T-helper 1 cell treated with Interleukin-12 subunit alpha and Interleukin-12 subunit beta and Interleukin-4 antibody, amounts not matched to agents 30 μg/mL and 1 μg/mL, for 36 hours (primary cell): ENCODE data around the gene GAPDHS.

ENCODE experiments used
- H3K27ac Mint-ChIP-seq: one replicate; pipeline ENCODE4 v1.8.0; 2021; ENCODE audit warnings: mild to moderate bottlenecking, mixed read lengths
- H3K27me3 Mint-ChIP-seq: one replicate; pipeline ENCODE4 v1.8.0; 2021; ENCODE audit warnings: low read depth, mixed read lengths
- H3K36me3 Mint-ChIP-seq: one replicate; pipeline ENCODE4 v1.8.0; 2021; ENCODE audit warnings: low read depth, mixed read lengths
- H3K4me1 Mint-ChIP-seq: one replicate; pipeline ENCODE4 v1.8.0; 2021; ENCODE audit warnings: low read depth, mixed read lengths
- H3K4me3 Mint-ChIP-seq: one replicate; pipeline ENCODE4 v1.8.0; 2021; ENCODE audit warnings: mild to moderate bottlenecking, moderate library complexity, mixed read lengths
- H3K9me3 Mint-ChIP-seq: one replicate; pipeline ENCODE4 v1.8.0; 2021; ENCODE audit warnings: mixed read lengths

Gene GAPDHS

DNA sequence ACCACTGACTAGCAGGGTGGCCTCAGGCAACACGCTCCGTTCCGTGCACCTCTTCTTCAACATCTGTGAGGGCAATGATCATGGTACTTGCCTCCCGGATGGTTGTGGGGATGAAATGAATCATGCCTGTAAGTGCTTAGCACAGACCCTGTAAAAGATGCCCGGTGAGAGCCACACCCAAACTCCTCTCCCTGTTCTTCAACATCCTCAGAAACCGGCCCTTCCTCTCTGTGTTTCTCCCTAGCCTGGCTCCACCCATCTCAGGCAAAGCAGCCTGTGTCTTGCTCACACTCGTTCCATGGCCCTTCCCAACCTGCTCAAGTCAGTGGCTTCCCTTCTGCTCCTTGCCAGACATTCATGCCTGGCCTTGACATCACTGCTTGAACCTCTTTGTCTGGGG, 14.0 kb upstream of the GAPDHS start:
- Mint-ChIP-seq H3K4me1 (no peaks in the 10 kb centered on the region), H3K36me3 (no peaks in the 10 kb centered on the region), H3K9me3 (no peaks in the 10 kb centered on the region), H3K27me3 (peaks cover 10% of the 10 kb centered on the region), H3K4me3 (no peak overlapping the region), H3K27ac (no peak overlapping the region)

- Mint-ChIP-seq H3K36me3 (no peaks in the 10 kb centered on the region), H3K27ac (no peak overlapping the region), H3K4me3 (no peak overlapping the region), H3K27me3 (peaks cover 6% of the 10 kb centered on the region), H3K4me1 (no peaks in the 10 kb centered on the region), H3K9me3 (no peaks in the 10 kb centered on the region)
These were observed 12.0 kb upstream of the GAPDHS start for GRCh38 chr19:35521124-35521743.

DNA sequence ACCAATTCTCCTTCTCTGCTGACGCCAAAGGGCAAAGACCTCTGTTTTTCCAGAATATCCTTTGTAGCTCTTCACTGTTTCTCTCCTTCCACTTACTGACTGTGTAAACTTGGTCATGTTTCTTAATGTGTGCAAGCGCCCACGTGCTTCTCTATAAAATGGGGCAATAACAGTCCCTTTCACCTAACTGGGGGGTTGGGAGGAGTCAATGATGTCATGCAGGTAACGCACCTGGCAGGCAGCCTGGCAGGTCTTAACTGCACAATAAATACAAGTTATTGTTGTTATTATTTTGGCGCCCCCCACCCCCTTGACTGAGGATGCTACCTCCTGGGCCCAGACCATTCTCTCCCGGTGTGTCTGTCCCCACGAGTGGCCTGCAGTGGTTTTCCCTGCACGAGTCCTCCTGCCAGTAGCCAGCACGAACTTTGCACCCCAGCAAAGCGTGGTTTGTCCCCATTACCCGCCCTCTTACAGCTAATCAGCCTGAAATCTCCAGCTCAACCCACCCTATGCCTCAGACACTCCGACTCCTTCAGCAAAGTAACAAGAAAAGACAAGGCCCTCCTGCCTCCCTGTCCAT, 10.4 kb upstream of the GAPDHS start:
- Mint-ChIP-seq H3K9me3 (no peaks in the 10 kb centered on the region), H3K36me3 (no peaks in the 10 kb centered on the region), H3K27ac (no peak overlapping the region), H3K4me1 (no peaks in the 10 kb centered on the region), H3K4me3 (no peak overlapping the region), H3K27me3 (peaks cover 2% of the 10 kb centered on the region)

GRCh38 chr19:35524181-35524837, 8.9 kb upstream of the GAPDHS start:
- Mint-ChIP-seq H3K27me3 (peaks cover 13% of the 10 kb centered on the region), H3K9me3 (no peaks in the 10 kb centered on the region), H3K4me1 (no peaks in the 10 kb centered on the region), H3K27ac (no peak overlapping the region), H3K36me3 (no peaks in the 10 kb centered on the region), H3K4me3 (no peak overlapping the region)

DNA sequence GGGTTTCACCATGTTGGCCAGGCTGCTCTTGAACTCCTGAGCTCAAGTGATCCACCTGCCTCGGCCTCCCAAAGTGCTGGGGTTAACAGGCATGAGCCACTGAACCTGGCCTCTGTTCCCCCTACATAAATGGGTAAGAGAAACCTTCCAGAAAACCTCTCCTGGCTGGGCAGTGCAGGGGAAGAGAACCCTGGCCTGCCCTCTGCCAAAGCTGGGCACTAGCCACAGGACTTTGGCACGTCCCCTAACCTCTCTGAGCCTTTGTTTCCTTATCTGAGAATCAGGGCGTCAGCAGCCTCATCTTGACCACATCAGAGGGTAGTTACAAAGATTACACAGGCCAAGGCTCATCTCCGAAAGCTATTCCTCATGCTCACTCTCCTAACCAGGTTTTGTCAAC, 7.4 kb upstream of the GAPDHS start:
- Mint-ChIP-seq H3K9me3 (no peaks in the 10 kb centered on the region), H3K36me3 (no peaks in the 10 kb centered on the region), H3K4me3 (no peak overlapping the region), H3K27ac (no peak overlapping the region), H3K27me3 (peaks cover 17% of the 10 kb centered on the region), H3K4me1 (no peaks in the 10 kb centered on the region)

GRCh38 chr19:35528218-35529038, 4.8 kb upstream of the GAPDHS start, which contains the start of gene SBSN:
SBSN (minus strand) TSS chr19:35528311; CDS start chr19:35528281, 30 bp downstream.
- no peak within 1 kb of the TSS for H3K4me3 Mint-ChIP-seq
- H3K36me3 Mint-ChIP-seq: no peaks in the 10 kb centered on the region
- peaks cover 4% of the 10 kb centered on the region for H3K4me1 Mint-ChIP-seq
- peak within 1 kb of the TSS; percentile 34 for H3K27ac Mint-ChIP-seq
- H3K27me3 Mint-ChIP-seq: peaks cover 33% of the 10 kb centered on the region
- H3K9me3 Mint-ChIP-seq: no peaks in the 10 kb centered on the region

DNA sequence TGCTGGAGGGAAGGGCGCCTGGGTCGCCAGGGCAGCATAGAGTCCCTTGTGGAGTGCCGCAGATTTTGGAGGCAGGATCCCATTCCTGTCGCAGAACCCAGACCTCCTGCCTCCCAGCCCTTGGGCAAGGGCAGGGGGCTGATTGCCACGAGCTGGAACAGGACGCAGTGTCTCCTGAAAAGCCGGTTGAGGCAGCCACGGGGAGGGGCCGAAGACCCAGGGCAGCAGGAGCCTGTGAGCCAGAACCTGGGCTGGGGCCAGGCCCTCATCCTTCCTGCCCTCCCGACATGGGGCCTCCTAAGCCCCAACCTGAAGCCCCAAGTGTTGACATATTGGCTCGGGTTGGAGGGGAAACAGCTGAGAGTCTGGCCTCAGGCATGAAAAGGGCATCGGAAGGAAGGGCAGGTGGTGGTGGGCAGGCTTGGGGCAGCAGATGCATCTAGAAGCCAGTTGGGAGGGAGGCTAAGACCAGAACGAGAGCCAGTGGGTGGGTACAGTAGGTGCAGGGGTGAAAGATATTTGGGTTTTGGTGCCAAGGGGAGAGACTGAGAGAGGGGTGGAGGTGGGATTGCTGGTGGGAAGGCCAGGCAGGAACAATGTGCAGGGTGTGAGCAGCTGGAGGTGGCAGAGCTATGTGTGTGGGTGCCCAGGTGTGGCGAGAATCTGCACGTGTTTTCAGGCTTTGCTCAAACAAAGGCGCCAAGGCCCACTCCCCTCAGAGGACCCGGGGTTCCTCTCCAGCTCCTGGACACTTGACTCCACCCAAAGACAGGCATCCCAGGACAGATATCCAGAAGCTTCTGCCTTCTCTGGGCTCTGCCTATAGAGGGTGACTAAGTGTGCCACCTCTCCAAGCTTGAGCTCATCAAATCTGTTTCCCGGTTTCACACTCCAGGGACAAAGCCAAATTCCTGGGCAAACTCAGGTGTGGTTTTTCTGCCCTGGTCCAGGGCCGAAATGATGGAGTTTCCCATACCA, 3.7 kb upstream of the GAPDHS start:
- H3K27me3 Mint-ChIP-seq: peaks cover 38% of the 10 kb centered on the region
- no peaks in the 10 kb centered on the region for H3K36me3 Mint-ChIP-seq
- H3K9me3 Mint-ChIP-seq: no peaks in the 10 kb centered on the region
- H3K4me1 Mint-ChIP-seq: peaks cover 8% of the 10 kb centered on the region
- no peak overlapping the region for H3K4me3 Mint-ChIP-seq
- H3K27ac Mint-ChIP-seq: no peak overlapping the region

GRCh38 chr19:35531291-35531690, 2.0 kb upstream of the GAPDHS start:
- Mint-ChIP-seq H3K4me3 (no peak overlapping the region), H3K27me3 (peaks cover 38% of the 10 kb centered on the region), H3K27ac (no peak overlapping the region), H3K9me3 (no peaks in the 10 kb centered on the region), H3K4me1 (peaks cover 8% of the 10 kb centered on the region), H3K36me3 (no peaks in the 10 kb centered on the region)

DNA sequence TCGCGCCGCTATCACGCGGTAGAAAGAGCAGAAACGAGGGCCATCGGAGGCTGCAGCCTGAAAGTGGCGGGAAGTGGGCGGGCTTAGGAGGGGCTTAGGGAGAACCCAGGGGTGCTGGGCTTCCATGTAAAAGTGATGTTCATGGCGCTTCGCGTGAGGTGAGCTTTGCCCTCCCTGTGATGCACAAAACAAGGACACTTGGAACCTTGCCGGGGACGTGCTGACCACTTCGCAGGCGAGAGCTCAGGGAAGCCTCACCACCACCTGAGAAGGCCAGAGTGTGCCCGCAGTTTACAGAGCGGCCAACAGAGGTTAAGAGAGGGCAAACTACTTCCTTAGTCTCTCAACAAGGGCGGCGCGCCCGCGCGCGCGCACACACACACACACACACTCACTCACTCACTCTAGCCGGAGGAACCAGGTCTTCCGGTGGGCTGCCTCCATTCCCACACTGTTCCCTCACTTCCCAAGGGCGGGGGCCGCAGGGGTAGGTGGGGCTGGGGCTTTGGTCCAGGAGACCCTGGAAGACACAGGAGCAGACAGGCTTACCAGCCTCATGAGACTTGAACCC, 651 bp downstream of the GAPDHS start:
- H3K36me3 Mint-ChIP-seq: no peaks in the 10 kb centered on the region
- peaks cover 8% of the 10 kb centered on the region for H3K4me1 Mint-ChIP-seq
- peak overlapping the region; percentile 65 for H3K4me3 Mint-ChIP-seq
- no peak overlapping the region for H3K27ac Mint-ChIP-seq
- peaks cover 27% of the 10 kb centered on the region for H3K27me3 Mint-ChIP-seq
- no peaks in the 10 kb centered on the region for H3K9me3 Mint-ChIP-seq

DNA sequence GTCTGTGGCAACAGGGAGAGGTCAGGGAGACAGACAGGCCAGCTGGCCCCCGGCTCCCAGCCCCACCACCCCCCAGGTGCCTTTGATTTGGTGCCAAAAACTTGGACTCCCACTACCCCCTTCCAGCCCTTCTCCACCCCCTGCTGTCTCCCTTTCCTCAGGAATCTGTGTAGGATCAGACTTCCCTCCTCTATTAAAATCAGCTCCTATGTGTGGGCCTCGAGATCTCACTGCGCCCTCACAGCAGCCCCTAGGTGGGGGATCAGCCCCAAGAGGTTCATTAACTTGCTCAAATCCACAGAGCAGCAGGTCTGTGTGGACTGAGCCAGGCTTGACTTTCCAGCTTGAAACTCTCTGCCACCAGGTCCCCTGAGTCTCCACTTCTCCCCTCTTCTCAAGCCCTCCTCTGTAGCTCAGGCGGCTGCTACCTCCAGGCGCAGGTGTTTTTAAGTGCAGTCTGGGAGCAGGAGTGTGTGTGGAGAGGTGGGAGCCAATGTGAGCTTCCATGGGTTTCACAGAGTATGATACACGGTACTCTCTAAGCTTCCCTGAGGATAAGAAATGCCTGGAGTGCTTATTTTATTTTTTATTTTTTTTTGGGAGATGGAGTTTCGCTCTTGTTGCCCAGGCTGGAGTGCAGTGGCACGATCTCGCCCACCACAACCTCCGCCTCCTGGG, 1.7 kb downstream of the GAPDHS start:
- no peak overlapping the region for H3K27ac Mint-ChIP-seq
- no peak overlapping the region for H3K4me3 Mint-ChIP-seq
- H3K9me3 Mint-ChIP-seq: no peaks in the 10 kb centered on the region
- peaks cover 21% of the 10 kb centered on the region for H3K27me3 Mint-ChIP-seq
- no peaks in the 10 kb centered on the region for H3K36me3 Mint-ChIP-seq
- H3K4me1 Mint-ChIP-seq: peaks cover 8% of the 10 kb centered on the region

GRCh38 chr19:35539314-35539713, 6.1 kb downstream of the GAPDHS start:
- H3K9me3 Mint-ChIP-seq: no peaks in the 10 kb centered on the region
- H3K36me3 Mint-ChIP-seq: peaks cover 2% of the 10 kb centered on the region
- H3K27ac Mint-ChIP-seq: no peak overlapping the region
- H3K27me3 Mint-ChIP-seq: no peaks in the 10 kb centered on the region
- peaks cover 2% of the 10 kb centered on the region for H3K4me1 Mint-ChIP-seq
- H3K4me3 Mint-ChIP-seq: no peak overlapping the region

GRCh38 chr19:35539850-35540249, 6.6 kb downstream of the GAPDHS start:
- no peaks in the 10 kb centered on the region for H3K9me3 Mint-ChIP-seq
- H3K4me3 Mint-ChIP-seq: no peak overlapping the region
- H3K27me3 Mint-ChIP-seq: no peaks in the 10 kb centered on the region
- peaks cover 6% of the 10 kb centered on the region for H3K4me1 Mint-ChIP-seq
- H3K36me3 Mint-ChIP-seq: peaks cover 2% of the 10 kb centered on the region
- no peak overlapping the region for H3K27ac Mint-ChIP-seq

- Mint-ChIP-seq H3K36me3 (peaks cover 2% of the 10 kb centered on the region), H3K27me3 (no peaks in the 10 kb centered on the region), H3K4me1 (peaks cover 7% of the 10 kb centered on the region), H3K9me3 (no peaks in the 10 kb centered on the region), H3K4me3 (no peak overlapping the region), H3K27ac (no peak overlapping the region)
These were observed 7.2 kb downstream of the GAPDHS start for GRCh38 chr19:35540356-35540927.
